HEK293 (cell line): ENCODE measurements around the gene ANTXR2.

Experiments
- CTCF ChIA-PET: fragments of 350-600 bp; formaldehyde crosslinking; extraction: SDS; loops from one replicate; lab custom pipeline; 2021; ENCODE audit warnings: antibody characterized with exemption; lab: Yijun Ruan, JAX
- POLR2A ChIA-PET: fragments of 300-600 bp; formaldehyde crosslinking; extraction: SDS; loops from one replicate; lab custom pipeline; 2020; ENCODE audit warnings: antibody characterized with exemption, inconsistent platforms; lab: Yijun Ruan, JAX
- H3K27ac ChIP-seq: fragments of 200-500 bp; sonication (Bioruptor generic); 2 replicates; pipeline ENCODE4 v1.5.1; 2014; ENCODE audit warnings: low read depth, low read length, control low read depth, inconsistent platforms; ENCODE audit errors: extremely low read depth
- H3K36me3 ChIP-seq, 2 experiments: fragments of 200-500 bp in 1 of 2; sonication (Bioruptor generic) in 1 of 2; 1 replicate in 1 of 2; 2 replicates in 1 of 2; pipeline ENCODE4 v1.5.1; 2014 to 2017; ENCODE audit warnings: inconsistent platforms in 2 of 2, low read length in 2 of 2; ENCODE audit not compliant: control insufficient read depth in 2 of 2, insufficient read depth in 1 of 2
- H3K4me1 ChIP-seq: fragments of 200-500 bp; sonication (Bioruptor generic); 2 replicates; pipeline ENCODE4 v1.5.1; 2014; ENCODE audit warnings: mild to moderate bottlenecking, low read length, inconsistent platforms; ENCODE audit not compliant: control insufficient read depth, insufficient read depth
- H3K4me3 ChIP-seq: 2 replicates; pipeline ENCODE4 v1.5.1; 2011; ENCODE audit warnings: low read depth, mild to moderate bottlenecking, control low read depth, low read length, moderate library complexity
- H3K9me3 ChIP-seq: fragments of 200-500 bp; sonication (Bioruptor generic); 2 replicates; pipeline ENCODE4 v1.5.1; 2014; ENCODE audit warnings: low read depth, low read length, inconsistent platforms; ENCODE audit not compliant: control insufficient read depth, insufficient read depth
- HOXD13 ChIP-seq: sonication (generic); formaldehyde crosslinking; IDR thresholded peaks from 2 replicates; pipeline ENCODE4 v1.8.0; 2022; ENCODE audit warnings: missing genetic modification reagents, borderline replicate concordance
- IKZF3 ChIP-seq: fragments of 450-650 bp; IDR thresholded peaks from 2 replicates; pipeline ENCODE4 v1.5.0; 2018; ENCODE audit warnings: missing biosample characterization, mild to moderate bottlenecking, missing genetic modification characterization, moderate library complexity
- MEIS1 ChIP-seq: sonication (generic); formaldehyde crosslinking; IDR thresholded peaks from 2 replicates; pipeline ENCODE4 v1.8.1; 2022; ENCODE audit warnings: missing genetic modification reagents, mild to moderate bottlenecking, borderline replicate concordance
- MYNN ChIP-seq: fragments of 450-650 bp; formaldehyde crosslinking; IDR thresholded peaks from 2 replicates; pipeline ENCODE4 v1.5.1; 2016; ENCODE audit warnings: missing biosample characterization, missing genetic modification characterization, borderline replicate concordance
- REPIN1 ChIP-seq: fragments of 450-650 bp; formaldehyde crosslinking; IDR thresholded peaks from 2 replicates; pipeline ENCODE4 v1.5.1; 2017; ENCODE audit warnings: missing biosample characterization, missing genetic modification characterization, low read depth
- TCF7L2 ChIP-seq: IDR thresholded peaks from 2 replicates; pipeline ENCODE4 v1.6.1; 2011; ENCODE audit warnings: low read depth, mild to moderate bottlenecking, inconsistent platforms, low read length, moderate library complexity, borderline replicate concordance
- ZFP41 ChIP-seq: fragments of 450-650 bp; formaldehyde crosslinking; IDR thresholded peaks from 2 replicates; pipeline ENCODE4 v1.5.1; 2016; ENCODE audit warnings: missing biosample characterization, missing genetic modification characterization, borderline replicate concordance
- ZNF148 ChIP-seq: fragments of 450-650 bp; formaldehyde crosslinking; IDR thresholded peaks from 2 replicates; pipeline ENCODE4 v1.5.0; 2017; ENCODE audit warnings: missing biosample characterization, missing genetic modification characterization, borderline replicate concordance
- ZNF16 ChIP-seq: fragments of 450-650 bp; formaldehyde crosslinking; IDR thresholded peaks from 2 replicates; pipeline ENCODE4 v1.5.1; 2016; ENCODE audit warnings: low read depth, missing biosample characterization, missing genetic modification characterization
- ZNF19 ChIP-seq: fragments of 450-650 bp; formaldehyde crosslinking; IDR thresholded peaks from 2 replicates; pipeline ENCODE4; 2016; ENCODE audit warnings: missing biosample characterization, missing genetic modification characterization, low read depth
- ZNF214 ChIP-seq: fragments of 450-650 bp; formaldehyde crosslinking; IDR thresholded peaks from 2 replicates; pipeline ENCODE4 v1.5.1; 2017; ENCODE audit warnings: missing biosample characterization, mild to moderate bottlenecking, missing genetic modification characterization, borderline replicate concordance
- ZNF473 ChIP-seq: fragments of 450-650 bp; formaldehyde crosslinking; IDR thresholded peaks from 2 replicates; pipeline ENCODE4 v1.5.1; 2017; ENCODE audit warnings: missing biosample characterization, missing genetic modification characterization
- ZNF707 ChIP-seq: fragments of 450-650 bp; formaldehyde crosslinking; IDR thresholded peaks from 2 replicates; pipeline ENCODE4 v1.5.1; 2016; ENCODE audit warnings: missing biosample characterization, missing genetic modification characterization
- TF ChIP-seq, protein P1 (sequence below): fragments of 450-650 bp; formaldehyde crosslinking; IDR thresholded peaks from 2 replicates; pipeline ENCODE4 v1.5.1; 2017; ENCODE audit warnings: missing biosample characterization, missing genetic modification characterization
- TF ChIP-seq, protein P2 (sequence below): fragments of 450-650 bp; formaldehyde crosslinking; IDR thresholded peaks from 2 replicates; pipeline ENCODE4 v1.5.1; 2016; ENCODE audit warnings: missing biosample characterization, missing genetic modification characterization
- TF ChIP-seq, protein P3 (sequence below): fragments of 450-650 bp; formaldehyde crosslinking; IDR thresholded peaks from 2 replicates; pipeline ENCODE4 v1.5.1; 2016; ENCODE audit warnings: missing biosample characterization, missing genetic modification characterization, borderline replicate concordance

The ANTXR2 gene

DNA sequence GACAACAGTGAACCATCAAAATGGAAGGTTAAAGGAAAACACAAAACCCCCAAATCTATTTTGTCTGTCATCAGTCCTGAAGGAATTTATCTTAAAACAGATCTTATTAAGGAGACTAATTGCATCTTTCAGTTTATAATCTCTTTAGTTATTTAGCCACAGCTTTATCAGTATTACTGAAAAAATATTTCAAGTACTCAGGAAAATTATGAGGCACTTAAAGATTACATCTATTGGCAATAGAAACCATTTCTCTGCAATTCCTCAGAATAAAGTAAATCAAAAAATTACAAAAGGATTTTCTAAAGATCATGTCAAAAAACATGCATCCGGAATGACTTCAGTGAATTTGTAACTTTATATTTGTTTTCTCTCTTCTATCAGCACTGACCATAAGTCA is 35.2 kb downstream of the ANTXR2 start (continued):
- TF ChIP-seq ZNF148 (tag by site-specific recombination) (no peak), HOXD13 (no peak), ZNF473 (no peak), ZFP41 (no peak), MEIS1 (CRISPR knock-in tag) (no peak), IKZF3 (tag by site-specific recombination) (no peak)

GRCh38 chr4:80036949-80037685 is 35.9 kb downstream of the ANTXR2 start:
- no peaks in the 10 kb centered on the region for H3K9me3 ChIP-seq
- H3K4me3 ChIP-seq: no peak overlapping the region
- H3K36me3 ChIP-seq: no peaks in the 10 kb centered on the region
- ChIA-PET POLR2A (no interaction called here), CTCF (no interaction called here)
- no peaks in the 10 kb centered on the region for H3K4me1 ChIP-seq
- TF ChIP-seq, protein P1, sequence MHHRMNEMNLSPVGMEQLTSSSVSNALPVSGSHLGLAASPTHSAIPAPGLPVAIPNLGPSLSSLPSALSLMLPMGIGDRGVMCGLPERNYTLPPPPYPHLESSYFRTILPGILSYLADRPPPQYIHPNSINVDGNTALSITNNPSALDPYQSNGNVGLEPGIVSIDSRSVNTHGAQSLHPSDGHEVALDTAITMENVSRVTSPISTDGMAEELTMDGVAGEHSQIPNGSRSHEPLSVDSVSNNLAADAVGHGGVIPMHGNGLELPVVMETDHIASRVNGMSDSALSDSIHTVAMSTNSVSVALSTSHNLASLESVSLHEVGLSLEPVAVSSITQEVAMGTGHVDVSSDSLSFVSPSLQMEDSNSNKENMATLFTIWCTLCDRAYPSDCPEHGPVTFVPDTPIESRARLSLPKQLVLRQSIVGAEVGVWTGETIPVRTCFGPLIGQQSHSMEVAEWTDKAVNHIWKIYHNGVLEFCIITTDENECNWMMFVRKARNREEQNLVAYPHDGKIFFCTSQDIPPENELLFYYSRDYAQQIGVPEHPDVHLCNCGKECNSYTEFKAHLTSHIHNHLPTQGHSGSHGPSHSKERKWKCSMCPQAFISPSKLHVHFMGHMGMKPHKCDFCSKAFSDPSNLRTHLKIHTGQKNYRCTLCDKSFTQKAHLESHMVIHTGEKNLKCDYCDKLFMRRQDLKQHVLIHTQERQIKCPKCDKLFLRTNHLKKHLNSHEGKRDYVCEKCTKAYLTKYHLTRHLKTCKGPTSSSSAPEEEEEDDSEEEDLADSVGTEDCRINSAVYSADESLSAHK (tag by site-specific recombination): peak; percentile 58; the same call in 1 of the 2 replicates
- no peak for TF ChIP-seq REPIN1
- TF ChIP-seq, all 188 proteins: peak for 1
- H3K27ac ChIP-seq: no peak overlapping the region

GRCh38 chr4:80036306-80036705 is 36.7 kb downstream of the ANTXR2 start:
- no peaks in the 10 kb centered on the region for H3K4me1 ChIP-seq
- TF ChIP-seq, protein P2, sequence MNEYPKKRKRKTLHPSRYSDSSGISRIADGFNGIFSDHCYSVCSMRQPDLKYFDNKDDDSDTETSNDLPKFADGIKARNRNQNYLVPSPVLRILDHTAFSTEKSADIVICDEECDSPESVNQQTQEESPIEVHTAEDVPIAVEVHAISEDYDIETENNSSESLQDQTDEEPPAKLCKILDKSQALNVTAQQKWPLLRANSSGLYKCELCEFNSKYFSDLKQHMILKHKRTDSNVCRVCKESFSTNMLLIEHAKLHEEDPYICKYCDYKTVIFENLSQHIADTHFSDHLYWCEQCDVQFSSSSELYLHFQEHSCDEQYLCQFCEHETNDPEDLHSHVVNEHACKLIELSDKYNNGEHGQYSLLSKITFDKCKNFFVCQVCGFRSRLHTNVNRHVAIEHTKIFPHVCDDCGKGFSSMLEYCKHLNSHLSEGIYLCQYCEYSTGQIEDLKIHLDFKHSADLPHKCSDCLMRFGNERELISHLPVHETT (tag by site-specific recombination): no peak
- TF ChIP-seq, protein P3, sequence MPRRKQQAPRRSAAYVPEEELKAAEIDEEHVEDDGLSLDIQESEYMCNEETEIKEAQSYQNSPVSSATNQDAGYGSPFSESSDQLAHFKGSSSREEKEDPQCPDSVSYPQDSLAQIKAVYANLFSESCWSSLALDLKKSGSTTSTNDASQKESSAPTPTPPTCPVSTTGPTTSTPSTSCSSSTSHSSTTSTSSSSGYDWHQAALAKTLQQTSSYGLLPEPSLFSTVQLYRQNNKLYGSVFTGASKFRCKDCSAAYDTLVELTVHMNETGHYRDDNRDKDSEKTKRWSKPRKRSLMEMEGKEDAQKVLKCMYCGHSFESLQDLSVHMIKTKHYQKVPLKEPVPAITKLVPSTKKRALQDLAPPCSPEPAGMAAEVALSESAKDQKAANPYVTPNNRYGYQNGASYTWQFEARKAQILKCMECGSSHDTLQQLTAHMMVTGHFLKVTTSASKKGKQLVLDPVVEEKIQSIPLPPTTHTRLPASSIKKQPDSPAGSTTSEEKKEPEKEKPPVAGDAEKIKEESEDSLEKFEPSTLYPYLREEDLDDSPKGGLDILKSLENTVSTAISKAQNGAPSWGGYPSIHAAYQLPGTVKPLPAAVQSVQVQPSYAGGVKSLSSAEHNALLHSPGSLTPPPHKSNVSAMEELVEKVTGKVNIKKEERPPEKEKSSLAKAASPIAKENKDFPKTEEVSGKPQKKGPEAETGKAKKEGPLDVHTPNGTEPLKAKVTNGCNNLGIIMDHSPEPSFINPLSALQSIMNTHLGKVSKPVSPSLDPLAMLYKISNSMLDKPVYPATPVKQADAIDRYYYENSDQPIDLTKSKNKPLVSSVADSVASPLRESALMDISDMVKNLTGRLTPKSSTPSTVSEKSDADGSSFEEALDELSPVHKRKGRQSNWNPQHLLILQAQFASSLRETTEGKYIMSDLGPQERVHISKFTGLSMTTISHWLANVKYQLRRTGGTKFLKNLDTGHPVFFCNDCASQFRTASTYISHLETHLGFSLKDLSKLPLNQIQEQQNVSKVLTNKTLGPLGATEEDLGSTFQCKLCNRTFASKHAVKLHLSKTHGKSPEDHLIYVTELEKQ: no peak
- TF ChIP-seq ZNF16 (tag by site-specific recombination) (no peak), ZNF707 (tag by site-specific recombination) (no peak), ZNF214 (tag by site-specific recombination) (no peak), MYNN (no peak), TCF7L2 (0 out of 2 replicates have a peak, but pooled peaks have one; percentile 0), ZNF19 (tag by site-specific recombination) (no peak)
- no peaks in the 10 kb centered on the region for H3K9me3 ChIP-seq
- H3K4me3 ChIP-seq: no peak overlapping the region
- CTCF ChIA-PET: no interaction called here
- POLR2A ChIA-PET: no interaction called here
- H3K36me3 ChIP-seq: no peaks in the 10 kb centered on the region
- H3K27ac ChIP-seq: no peak overlapping the region
